Measurements from ENCODE around the gene RAB21.
"Not testable (repeated sequence)": the region's sequence is repeated elsewhere in the genome, so short reads cannot be mapped to it uniquely, and the experiment has no call there.

RAB21 gene

GRCh38 chr12:71748081-71748850 is 6.4 kb upstream of the RAB21 start:
- no peak for DNase-seq

GRCh38 chr12:71749666-71750065 is 5.0 kb upstream of the RAB21 start:
- DNase-seq = no peak

- no peak for DNase-seq
Observed at GRCh38 chr12:71752891-71753290, 1.8 kb upstream of the RAB21 start.

- DNase-seq = peak; percentile 90
Observed at GRCh38 chr12:71755146-71755892, 656 bp downstream of the RAB21 start.

- no peak for DNase-seq
Observed at GRCh38 chr12:71756054-71756690, 1.5 kb downstream of the RAB21 start.

GRCh38 chr12:71759941-71760340 is 5.3 kb downstream of the RAB21 start:
- DNase-seq = no peak

GRCh38 chr12:71760471-71760870 is 5.8 kb downstream of the RAB21 start:
- DNase-seq = no peak

GRCh38 chr12:71761354-71761753 is 6.7 kb downstream of the RAB21 start:
- DNase-seq = not testable (repeated sequence)

GRCh38 chr12:71763677-71764379 is 9.2 kb downstream of the RAB21 start:
- no peak for DNase-seq

GRCh38 chr12:71764587-71765321 is 10.1 kb downstream of the RAB21 start:
- DNase-seq = no peak

- DNase-seq = no peak
Observed at GRCh38 chr12:71766202-71766601, 11.5 kb downstream of the RAB21 start.

- DNase-seq = no peak
Observed at GRCh38 chr12:71767183-71767582, 12.5 kb downstream of the RAB21 start.

GRCh38 chr12:71768900-71769299 is 14.2 kb downstream of the RAB21 start:
- no peak for DNase-seq

GRCh38 chr12:71771069-71771468 is 16.4 kb downstream of the RAB21 start:
- no peak for DNase-seq

GRCh38 chr12:71772735-71773134 is 18.1 kb downstream of the RAB21 start:
- no peak for DNase-seq

- DNase-seq = peak; percentile 12
Observed at GRCh38 chr12:71780237-71780822, 25.7 kb downstream of the RAB21 start.

- DNase-seq = no peak
Observed at GRCh38 chr12:71782017-71782416, 27.4 kb downstream of the RAB21 start.

GRCh38 chr12:71786829-71787228 is 32.2 kb downstream of the RAB21 start:
- DNase-seq = no peak

- no peak for DNase-seq
Observed at GRCh38 chr12:71787580-71787979, 32.9 kb downstream of the RAB21 start.

- no peak for DNase-seq
Observed at GRCh38 chr12:71790331-71790730, 35.7 kb downstream of the RAB21 start.

GRCh38 chr12:71791473-71792150 is 36.9 kb downstream of the RAB21 start:
- DNase-seq = no peak

Data from right kidney (tissue), 1 donor.